Ovary (tissue), 3 donors: Measurements from ENCODE around the gene TRAF3IP1.

Experiments used
- CTCF ChIP-seq, 3 donors: fragments of 450-650 bp in 2 of 3; fragments of 200-600 bp in 1 of 3; IDR thresholded peaks; one replicate each; pipeline versions ENCODE4 v1.5.1 to v1.8.0; 2016 to 2022; ENCODE audit warnings: antibody characterized with exemption in 3 of 3, mild to moderate bottlenecking in 1 of 3
- EP300 ChIP-seq: sonication (generic); formaldehyde crosslinking; IDR thresholded peaks from one replicate; pipeline ENCODE4 v1.6.1; 2017; ENCODE audit warnings: antibody characterized with exemption
- POLR2A ChIP-seq: fragments of 450-650 bp; IDR thresholded peaks from one replicate; pipeline ENCODE4 v1.6.1; 2017; ENCODE audit warnings: antibody characterized with exemption, mild to moderate bottlenecking, moderate library complexity
- donor health status: DM: no; HTN: no; CAD: no.

- TF ChIP-seq CTCF (IDR thresholded peaks at IDR 0.05) (no peak), POLR2A (no peak), EP300 (no peak)
Observed at GRCh38 chr2:238389988-238390589, 69.8 kb downstream of the TRAF3IP1 start.
